ENCODE data around the gene CCDC185.
A peak's percentile ranks its signal among the peaks of the same experiment; 100 is the strongest.
"Not testable (repeated sequence)": the region's sequence is repeated elsewhere in the genome, so short reads cannot be mapped to it uniquely, and the experiment has no call there.

Gene CCDC185

DNA sequence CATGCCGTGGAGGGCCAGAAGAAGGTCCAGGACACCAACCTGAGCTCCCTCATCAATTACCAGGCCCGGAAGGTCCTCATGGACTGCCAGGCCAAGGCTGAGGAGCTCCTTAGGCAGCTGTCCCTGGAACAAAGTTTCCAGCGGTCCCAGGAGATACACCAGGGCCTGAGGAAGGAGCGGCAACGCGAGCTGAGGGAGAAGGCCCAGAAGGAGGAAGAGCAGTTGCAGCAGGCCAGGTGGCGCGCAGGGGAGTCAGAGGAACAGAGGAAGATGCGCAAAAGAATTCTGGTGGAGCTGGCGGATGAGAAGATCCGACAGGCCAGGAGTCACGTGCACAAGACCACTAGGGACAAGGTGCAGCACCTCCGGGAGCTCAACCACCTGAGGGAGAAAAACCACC, 1.5 kb downstream of the CCDC185 start:
- DNase-seq (ENCODE audit: low read depth) = no peak

DNA sequence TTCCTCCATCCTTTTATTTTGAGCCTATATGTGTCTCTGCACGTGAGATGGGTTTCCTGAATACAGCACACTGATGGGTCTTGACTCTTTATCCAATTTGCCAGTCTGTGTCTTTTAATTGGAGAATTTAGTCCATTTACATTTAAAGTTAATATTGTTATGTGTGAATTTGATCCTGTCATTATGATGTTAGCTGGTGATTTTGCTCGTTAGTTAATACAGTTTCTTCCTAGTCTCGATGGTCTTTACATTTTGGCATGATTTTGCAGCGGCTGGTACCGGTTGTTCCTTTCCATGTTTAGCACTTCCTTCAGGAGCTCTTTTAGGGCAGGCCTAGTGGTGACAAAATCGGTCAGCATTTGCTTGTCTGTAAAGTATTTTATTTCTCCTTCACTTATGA, 6.2 kb downstream of the CCDC185 start:
- not testable (repeated sequence) for DNase-seq (ENCODE audit: low read depth)

DNA sequence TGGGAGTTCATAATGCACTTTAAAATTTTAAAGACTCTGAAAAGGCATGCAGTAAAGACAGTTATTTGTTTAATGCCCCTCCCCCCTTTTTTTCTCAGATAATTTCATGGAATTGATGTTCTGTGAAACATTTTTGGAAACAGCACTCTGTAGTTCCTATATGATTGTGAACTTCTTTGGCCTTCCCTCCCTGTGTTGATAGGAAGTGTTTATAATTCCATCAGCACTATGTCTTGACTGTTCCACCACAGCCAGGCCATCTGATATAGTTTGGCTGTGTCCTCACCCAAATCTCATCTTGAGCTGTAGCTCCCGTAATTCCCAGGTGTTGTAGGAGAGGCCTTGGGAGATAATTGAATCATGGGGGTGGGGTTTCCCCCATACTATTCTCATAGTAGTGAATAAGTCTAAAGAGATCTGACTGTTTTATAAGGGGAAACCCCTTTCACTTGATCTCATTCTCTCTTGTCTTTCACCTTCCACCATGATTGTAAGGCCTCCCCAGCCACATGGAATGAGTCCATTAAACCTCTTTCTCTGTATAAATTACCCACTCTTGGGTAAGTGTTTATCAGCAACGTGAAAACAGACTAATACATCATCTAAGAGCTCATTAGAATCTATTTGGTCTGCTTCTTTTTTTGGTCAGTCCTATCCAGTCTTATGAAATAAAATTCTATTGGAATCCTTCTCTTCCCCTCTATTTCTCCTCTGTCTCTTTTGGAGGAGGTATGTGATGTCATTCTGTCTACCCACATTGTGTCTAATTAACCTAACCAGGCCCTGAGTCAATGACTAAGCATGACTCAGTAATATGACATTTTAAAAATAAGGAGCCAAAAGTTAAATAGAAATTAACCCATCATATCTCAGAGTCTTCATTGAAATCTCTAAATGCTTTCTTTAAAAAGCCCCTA, 8.9 kb downstream of the CCDC185 start:
- peak; percentile 39 for DNase-seq (ENCODE audit: low read depth)

DNA sequence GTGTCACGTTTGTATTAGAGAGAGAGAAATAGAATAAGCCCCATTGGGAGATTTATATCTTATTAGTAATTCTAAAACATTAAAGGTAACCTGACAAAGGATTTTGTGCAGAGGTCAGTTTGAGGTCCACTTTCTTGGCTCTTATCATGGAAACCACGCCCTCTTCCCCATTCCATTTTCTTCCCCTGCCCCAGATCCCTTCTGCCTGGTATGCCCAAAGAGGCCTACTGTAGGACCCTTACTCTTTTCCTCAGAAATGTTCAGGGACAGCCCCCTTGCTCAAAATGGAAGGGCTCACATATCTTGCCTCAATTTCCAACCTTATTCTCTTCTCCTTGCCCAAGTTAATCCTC, 9.6 kb downstream of the CCDC185 start:
- DNase-seq (ENCODE audit: low read depth) = no peak

DNA sequence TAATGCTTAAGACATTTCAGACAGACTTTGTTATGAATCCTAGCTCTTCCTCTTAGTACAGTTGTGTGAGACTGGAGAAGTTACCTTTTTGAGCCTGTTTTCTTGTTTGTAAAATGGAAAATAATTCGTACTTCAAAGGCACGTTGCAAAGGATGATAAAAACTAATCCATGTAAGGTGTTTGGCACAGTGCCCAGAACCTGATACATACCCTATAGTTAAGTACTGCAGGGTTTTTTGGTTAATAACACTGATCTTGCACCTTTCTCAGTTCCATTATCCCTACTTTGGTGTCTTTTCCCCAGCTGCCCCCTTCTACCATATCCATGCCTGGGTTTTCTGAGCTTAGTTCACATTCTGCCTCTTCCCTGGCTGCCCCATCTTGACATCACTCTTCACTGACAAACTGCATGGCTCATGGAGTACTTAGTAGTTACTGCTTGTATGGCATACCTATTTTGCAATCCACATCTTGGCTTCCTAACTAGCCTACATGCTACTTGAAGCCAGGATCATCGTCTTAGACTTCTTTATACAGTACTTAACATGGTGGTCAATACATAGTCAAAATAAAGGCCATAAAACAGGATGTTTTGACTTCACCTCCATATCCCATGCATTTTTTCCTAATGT, 10.1 kb downstream of the CCDC185 start:
- no peak for DNase-seq (ENCODE audit: low read depth)

DNA sequence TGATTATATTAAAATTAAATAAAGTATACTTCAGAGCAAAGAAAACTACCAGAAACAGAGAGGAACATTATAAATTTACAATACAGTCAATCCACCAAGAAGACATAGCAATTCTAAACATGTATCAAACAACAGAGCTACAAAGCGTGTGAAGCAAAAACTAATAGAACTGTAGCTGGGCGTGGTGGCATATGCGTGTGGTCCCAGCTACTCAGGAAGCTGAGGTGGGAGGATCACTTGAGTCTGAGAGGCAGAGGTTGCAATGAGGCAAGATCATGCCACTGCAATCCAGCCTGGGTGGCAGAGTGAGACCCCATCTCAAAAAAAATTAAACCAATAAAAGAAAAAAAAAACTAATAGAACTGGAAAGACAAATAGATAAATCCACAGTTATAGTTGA, 12.3 kb downstream of the CCDC185 start:
- no peak for DNase-seq (ENCODE audit: low read depth)

DNA sequence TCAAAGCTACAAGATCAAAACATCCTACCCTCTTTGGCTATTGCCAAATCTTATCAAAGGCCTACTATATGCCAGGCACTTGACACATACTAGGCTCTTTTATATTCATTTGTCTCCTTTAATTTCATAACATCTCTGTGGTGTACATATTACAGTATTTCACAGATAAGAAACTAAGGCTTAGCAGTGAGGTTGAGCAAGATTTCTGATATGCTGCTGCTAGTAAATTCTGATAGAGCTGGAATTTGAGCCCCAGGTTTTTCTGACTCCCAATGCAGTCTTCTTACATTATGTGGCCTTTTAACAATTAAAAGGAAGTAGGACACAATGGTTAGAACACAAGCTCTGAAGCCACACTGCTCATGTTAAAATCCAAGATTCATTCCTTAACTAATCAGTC, 16.8 kb downstream of the CCDC185 start:
- DNase-seq (ENCODE audit: low read depth) = no peak

DNA sequence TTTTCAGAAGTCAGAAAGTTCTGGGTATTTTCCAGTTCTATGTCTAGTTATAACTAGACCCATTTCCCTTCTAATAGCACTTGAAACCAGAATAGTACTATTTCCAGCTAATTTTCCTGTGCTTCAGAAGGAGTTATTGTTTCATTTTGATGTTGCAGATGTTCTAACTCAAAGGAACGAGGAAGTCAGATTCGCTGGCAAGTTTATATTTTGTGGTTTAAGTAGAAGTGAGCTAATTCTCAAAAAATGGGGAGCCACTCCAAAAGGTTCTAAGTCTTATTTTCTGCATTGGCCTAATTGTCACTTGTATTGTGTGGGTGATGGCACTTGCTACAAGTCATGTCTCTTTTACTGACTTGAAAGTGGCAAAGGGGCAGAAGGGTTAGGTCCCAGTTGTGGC, 18.1 kb downstream of the CCDC185 start:
- DNase-seq (ENCODE audit: low read depth) = peak; percentile 43

DNA sequence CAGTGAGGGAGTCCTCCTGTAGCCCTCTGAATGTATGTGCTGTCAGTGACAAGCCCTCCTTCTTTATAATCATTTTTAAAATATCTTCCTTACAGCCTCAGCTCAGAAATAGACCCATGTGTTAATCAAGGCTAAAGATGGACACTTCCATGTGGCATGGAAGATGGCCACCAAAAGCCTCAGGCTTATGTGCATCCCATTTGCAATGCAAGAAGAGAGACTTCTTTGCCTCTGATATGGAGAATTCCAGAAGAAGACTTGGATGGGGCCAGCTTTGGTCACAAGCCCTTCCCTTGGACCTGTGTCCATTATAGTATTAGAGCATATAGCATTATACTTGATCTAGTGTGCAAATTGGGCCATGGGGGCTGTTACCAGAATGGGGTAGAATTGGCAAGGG, 18.5 kb downstream of the CCDC185 start:
- no peak for DNase-seq (ENCODE audit: low read depth)

DNA sequence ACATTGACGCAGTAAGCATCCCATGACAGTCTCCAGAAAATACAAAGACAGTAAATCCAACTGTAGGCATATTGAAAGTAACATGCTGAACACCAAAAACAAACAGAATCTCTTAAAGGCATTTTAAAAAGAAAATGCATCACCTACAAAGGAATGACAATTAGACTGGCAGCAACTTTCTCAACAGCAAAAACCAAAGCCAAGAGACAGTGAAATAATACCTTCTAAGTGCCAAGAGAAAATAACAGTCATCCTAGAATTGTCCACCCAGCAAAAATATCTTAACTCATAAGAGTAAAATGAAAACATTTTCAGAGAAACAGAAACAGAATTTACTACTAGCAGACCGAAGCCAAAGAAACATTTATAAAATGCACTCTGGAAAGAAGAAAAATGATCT, 20.0 kb downstream of the CCDC185 start:
- no peak for DNase-seq (ENCODE audit: low read depth)

DNA sequence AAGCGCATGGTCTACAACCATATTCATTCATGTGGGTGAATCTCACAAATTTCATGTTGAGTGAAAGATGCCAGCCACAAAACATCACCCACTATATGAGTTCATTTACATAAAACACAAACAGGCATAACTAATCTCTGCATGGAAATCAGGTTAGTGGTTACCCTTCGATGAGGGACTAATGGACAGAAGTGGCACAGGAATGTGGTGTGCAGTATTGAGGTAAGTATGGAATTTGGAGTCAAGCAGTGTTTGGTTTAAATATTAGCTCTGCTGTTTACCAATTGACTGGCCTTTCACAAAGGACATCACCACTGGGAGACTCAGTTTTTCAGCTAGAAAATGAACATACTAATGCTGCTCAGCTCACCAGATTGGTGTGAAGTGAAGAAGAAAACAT, 24.2 kb downstream of the CCDC185 start:
- no peak for DNase-seq (ENCODE audit: low read depth)

DNA sequence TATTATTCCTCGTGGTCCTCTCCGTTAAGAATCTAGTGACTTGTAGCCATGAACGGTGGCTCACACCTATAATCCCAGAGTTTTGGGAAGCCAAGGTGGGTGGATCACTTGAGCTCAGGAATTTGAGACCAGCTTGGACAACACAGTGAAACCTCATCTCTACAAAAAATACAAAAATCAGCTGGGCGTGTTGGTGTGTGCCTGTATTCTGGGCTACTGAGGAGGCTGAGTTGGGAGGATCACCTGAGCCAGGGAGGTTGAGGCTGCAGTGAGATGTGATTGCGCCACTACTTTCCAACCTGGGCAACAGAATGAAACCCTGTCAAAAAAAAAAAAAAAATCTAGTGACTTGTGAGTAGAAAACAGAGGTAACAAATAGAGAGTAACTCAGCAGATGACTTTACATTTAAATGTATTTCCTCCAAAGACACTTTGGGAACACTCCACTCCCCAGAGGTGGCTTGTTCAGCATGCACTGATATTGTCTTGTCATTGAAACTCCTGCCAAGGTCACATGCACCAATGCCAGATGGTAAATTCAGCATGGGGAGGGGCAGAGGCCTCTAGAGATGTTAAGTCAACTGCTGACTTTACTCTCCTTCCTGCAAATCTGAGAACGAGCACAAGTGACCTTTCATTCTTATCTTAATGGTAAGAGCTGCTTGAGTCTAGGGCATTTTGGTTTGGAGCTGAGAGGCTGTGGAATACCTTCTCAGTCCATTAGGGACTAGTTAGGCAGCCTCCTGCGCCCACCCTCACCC, 24.9 kb downstream of the CCDC185 start:
- no peak for DNase-seq (ENCODE audit: low read depth)

DNA sequence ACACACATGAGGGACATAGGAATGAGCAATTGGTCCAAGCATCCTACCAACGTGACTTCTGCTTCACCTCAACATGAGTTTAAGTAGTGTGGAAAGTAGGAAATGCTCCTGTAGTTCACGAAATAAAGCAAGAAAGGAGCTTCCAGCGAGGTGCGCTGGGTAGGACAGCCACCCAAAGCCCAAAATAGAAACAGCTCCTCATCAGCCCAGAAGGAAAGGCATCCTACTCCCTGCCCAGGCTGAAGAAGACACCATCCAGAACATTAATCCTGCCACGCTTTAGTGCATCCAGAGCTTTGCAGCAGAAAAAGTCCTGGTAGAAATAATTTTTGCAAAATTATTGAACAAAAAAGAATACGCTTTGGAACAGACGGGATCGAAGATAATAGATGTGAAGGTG, 25.9 kb downstream of the CCDC185 start:
- no peak for DNase-seq (ENCODE audit: low read depth)

DNA sequence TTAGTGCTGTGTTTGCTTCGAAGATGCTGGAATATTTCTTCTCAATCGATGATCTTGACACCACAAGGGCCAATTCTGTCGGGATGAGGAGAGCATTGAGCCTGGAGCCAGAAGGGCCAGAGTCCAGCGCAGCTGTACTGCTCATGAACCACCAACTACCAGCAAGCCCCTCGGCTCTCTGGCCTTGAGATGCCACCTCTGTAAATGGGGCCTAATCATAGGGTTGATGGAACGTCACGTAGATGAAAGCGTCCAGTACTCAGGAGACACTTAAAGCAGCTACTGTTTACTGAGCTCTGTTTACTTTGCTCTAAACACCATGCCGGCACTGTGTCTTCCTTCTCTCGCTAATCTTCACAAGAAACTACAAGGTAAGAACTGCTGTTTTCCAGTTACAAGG, 26.3 kb downstream of the CCDC185 start:
- no peak for DNase-seq (ENCODE audit: low read depth)

DNA sequence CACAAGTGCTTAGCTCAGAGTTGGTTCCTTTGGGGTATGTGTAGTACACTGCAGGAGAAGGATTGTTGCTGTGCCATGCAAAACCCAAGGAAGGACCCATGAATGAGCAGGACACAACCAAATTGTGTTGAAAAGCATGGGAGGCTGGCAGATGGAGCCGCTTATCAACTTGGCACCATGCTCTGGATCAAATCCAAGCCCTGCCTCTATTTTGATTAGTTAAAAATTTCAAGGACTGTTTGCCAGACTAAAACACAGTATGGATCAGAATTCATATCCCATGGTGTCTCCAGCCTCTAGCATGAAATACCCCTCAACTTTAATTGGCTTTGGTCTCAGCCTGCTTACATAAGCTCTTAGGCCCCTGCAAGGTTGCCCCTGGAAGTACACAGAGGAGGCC, 27.8 kb downstream of the CCDC185 start:
- no peak for DNase-seq (ENCODE audit: low read depth)

DNA sequence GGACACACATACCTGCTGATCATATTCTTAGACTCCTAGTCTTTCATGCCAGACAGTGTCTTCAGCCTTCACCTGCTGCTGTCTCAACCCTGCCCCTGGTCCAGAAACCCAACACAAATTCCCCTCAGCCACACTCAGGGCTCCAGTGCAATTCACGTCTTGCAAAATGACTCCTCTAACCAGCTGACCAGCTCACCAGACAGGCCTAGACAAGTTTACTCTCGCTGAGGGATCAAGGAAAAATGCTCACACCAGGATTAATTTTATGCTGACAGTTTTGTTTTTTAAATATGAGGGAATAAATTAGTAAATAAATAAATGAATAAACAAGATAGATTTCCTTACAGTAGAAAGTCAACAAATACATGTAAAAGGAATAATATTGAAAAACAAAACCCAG, 28.5 kb downstream of the CCDC185 start:
- DNase-seq (ENCODE audit: low read depth) = no peak

DNA sequence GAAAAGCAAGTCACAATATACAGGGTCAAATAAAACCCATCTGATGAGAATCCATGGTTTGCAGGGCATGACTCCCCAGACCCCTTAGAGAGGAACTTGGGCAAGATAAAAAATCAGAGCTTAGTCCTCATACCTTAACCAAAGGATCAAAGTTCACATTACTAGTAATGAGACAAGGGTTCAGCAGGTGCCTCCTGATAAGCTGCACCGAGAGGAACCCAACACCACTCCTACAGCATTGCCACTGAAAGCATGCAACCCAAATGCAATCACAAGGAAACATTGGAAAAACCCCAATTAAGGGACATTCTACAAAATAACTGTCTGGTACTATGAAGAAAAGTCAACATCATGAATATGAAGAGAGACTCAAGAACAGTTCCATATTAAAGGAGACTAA, 29.7 kb downstream of the CCDC185 start:
- DNase-seq (ENCODE audit: low read depth) = no peak

DNA sequence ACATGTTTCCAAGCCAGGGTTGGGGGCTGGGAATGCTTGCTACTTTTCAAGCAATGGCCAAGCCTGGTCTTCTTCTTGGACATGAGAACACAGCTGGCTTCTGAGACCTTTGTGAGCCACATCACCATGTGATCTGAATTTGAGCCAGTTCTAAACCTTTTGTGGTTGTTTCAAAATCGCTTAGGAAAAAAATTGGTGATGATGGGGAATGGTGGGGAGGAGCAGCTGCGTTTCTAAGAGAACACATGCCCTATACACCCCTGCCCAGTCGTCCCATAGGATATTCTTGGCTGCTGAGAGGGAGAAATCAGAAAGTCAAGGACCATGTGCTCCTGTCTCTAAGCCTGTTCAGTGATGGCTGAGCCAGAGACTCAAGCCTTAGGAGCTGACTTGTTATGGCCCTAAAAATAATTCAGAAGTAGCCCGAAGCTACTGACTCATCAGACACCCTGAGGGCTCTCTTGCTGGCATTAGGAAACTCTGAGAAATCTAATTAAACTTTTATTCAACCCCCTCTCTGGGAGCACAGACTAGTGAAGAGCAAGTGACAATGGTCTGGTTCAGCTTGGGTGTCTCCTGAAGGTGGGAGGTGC, 30.5 kb downstream of the CCDC185 start:
- DNase-seq (ENCODE audit: low read depth) = no peak

DNA sequence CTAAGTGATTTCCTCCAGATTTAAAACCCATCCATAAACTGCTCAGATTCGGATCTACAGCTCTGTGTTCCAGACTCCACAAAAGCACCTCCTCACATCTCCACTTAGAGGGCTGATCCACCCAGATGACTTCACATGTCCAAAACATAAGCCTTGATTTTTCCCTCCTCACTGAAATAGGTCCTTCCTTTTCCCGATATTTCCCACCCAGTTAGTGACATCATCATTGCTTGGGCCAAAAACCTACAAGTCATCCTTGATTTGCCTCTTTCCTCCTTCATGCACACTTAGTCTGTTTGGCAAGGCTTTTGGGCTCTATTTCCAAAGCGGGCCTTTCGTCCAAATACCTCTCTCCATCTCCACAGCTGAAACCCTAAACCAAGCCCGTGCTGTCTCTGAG, 32.3 kb downstream of the CCDC185 start:
- no peak for DNase-seq (ENCODE audit: low read depth)

DNA sequence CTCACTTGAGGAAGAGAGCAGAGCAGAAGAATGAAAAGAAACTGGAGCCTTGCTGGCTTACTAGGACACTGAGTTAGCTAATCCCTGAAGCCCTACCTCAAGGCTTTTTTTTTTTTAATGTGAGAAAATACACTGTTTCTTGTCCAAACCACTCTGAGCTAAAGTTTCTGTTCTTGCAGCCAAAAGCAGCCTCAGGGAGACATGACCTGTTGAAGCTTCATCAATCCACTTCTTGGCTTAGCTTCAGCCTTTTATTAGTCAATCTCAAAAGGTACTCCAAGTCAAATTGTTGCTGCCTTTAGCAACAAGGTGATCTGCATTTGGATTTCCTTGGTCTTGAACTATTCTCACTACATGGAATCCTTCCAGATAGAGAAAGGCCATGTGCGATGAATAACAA, 33.7 kb downstream of the CCDC185 start:
- no peak for DNase-seq (ENCODE audit: low read depth)

DNA sequence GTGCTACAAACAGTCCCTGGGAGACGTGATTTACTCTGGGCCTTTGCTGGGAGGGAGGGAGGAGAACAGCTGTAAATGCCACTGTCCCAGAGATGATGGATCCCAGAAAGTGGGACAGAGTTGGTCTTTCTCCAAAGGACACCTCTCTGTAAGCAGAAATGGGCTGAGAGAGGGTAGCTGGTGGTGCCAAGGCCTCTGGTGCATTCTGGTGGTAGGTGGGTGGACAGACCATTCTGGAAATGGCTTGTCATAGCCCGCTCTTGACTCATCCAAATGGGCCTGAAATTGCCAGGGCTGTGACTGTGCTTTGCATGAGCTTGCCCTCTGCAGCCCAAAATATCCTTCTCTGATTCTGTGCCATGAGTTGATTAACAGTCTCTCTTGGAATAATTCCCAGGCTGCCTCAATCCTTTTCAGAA, 36.1 kb downstream of the CCDC185 start:
- no peak for DNase-seq (ENCODE audit: low read depth)

DNA sequence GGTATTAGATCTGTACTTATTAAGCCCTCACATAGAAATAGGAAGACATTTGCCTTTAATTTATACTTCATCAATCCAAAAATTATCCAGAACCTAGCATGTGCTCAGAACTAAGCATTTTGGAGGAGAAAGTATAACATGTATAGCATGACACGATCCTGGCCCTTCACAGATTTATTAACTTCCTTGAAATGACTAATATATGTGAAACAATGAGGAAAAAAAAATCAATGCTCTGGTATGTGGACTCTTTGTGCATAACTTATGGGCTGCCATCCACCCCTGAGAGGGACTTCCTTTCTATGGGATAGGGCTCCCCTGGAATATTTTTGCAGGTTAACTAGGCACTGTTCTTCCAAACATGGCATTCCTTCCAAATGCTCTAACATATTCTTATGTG, 36.6 kb downstream of the CCDC185 start:
- no peak for DNase-seq (ENCODE audit: low read depth)

DNA sequence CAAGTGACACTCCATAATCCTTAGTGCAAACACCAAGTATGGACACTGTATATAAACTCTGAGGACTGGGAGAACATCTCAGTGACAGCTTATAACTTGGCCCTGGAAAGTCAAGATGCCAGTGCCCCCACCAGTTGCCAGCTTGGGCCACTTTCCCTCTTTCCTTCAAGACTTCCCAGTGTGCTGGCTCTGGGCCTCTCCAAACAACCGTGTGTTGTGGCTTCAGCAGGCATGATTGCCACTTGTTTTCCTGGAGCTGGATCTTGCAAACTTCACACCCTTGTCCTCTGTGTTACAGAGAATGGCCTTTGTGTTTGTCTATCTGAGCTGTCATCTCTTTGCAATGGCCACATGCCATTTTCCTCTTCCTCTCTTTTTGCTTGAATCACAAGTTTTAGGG, 37.0 kb downstream of the CCDC185 start:
- no peak for DNase-seq (ENCODE audit: low read depth)

All from iris pigment epithelial cell (primary cell).